Nucleus accumbens (tissue), 56 donors: ENCODE measurements around the gene AGBL1.
"Not testable (repeated sequence)": the region's sequence is repeated elsewhere in the genome, so short reads cannot be mapped to it uniquely, and the experiment has no call there.

ENCODE experiments used
- DNase-seq, 56 donors: peaks; one replicate each; lab custom pipeline; 2025; lab: John Stamatoyannopoulos, UW

Gene AGBL1

GRCh38 chr15:86481720-86482119, 402.0 kb downstream of the AGBL1 start:
- no peak for DNase-seq

- no peak for DNase-seq
Measured at GRCh38 chr15:86483936-86484335, 404.3 kb downstream of the AGBL1 start.

- no peak for DNase-seq
Measured at GRCh38 chr15:86488046-86488445, 408.4 kb downstream of the AGBL1 start.

DNA sequence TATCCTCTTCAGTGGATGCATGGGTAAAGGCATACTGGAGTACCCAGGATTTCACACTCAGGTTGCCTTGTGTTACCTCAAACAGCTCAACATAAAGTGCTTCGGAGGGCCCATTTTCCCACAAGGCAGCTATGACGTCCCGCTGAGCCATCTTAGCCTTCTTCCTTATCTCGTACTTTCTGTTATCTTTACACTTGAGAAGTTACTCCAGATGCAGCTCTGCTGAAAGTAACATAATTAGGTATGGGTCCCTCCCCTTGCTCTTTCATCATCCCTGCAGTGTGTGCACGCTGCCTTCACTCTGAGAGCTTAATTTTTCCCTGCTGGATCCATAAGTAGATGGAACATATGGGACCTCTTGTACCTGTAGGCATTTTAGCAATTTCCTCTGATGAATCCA, 410.3 kb downstream of the AGBL1 start:
- no peak for DNase-seq

GRCh38 chr15:86491118-86491517, 411.4 kb downstream of the AGBL1 start:
- no peak for DNase-seq

GRCh38 chr15:86493884-86494283, 414.2 kb downstream of the AGBL1 start:
- no peak for DNase-seq

GRCh38 chr15:86494475-86494874, 414.8 kb downstream of the AGBL1 start:
- no peak for DNase-seq

GRCh38 chr15:86502301-86502700, 422.6 kb downstream of the AGBL1 start:
- DNase-seq: no peak

DNA sequence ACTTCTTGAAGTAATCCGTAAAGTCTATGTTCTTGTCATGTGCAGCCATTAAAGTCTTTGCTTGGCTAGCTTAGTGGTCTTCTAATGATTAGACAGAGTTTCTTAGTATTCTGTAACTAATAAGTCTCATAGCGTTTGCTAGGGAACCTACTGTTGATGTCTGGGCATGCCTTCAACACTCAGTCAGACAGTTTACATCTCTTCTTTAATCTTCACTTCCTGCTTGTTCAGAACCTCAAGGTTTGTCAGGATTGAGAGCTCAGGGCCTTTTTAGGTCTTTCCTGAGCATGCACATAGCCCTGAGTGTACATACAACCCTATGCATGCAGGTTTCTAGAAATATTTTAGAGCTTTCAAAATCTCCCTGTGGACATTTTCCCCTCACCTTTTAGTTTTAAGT, 426.3 kb downstream of the AGBL1 start:
- no peak for DNase-seq

DNA sequence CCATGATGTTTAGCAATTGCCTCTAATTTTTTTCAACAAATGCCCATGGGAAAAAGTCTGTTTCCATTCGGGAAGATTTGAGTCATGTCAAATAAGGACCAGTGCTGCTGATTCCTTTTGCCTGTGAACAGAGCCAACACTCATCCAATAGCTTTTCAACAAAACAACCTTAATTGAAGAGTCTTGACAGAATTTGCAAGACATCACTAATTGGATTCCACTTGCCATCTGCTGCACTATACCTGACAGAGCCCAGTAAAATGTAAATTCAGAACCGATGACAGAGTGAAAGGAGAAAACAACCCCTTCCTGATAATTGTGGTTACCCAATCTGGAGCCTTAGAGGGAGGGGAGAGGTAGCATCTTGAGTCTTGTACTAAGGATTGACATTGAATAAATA, 426.7 kb downstream of the AGBL1 start:
- no peak for DNase-seq

DNA sequence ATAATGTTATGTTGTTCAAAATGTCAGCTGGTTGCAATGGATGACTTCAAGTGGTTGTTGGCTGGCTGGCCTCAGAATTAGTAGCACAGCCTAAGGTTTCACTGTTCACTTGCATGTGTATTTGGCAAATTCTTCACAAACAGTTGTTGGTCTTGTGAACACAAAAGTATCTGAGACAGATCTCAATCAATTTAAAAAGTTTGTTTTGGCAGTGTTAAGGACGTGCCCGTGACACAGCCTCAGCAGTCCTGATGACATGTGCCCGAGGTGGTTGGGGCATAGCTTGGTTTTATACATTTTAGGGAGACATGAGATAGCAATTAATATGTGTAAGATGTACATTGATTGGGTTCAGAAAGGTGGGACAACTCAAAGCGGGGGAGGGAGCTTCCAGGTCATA, 436.0 kb downstream of the AGBL1 start:
- no peak for DNase-seq

- no peak for DNase-seq
Measured at GRCh38 chr15:86522721-86523120, 443.1 kb downstream of the AGBL1 start.

- no peak for DNase-seq
Measured at GRCh38 chr15:86526938-86527690, 447.4 kb downstream of the AGBL1 start.

DNA sequence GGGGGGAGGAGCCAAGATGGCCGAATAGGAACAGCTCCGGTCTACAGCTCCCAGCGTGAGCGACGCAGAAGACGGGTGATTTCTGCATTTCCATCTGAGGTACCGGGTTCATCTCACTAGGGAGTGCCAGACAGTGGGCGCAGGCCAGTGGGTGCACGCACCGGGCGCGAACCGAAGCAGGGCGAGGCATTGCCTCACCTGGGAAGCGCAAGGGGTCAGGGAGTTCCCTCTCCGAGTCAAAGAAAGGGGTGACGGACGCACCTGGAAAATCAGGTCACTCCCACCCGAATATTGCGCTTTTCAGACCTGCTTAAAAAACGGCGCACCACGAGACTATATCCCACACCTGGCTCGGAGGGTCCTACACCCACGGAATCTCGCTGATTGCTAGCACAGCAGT, 448.4 kb downstream of the AGBL1 start:
- not testable (repeated sequence) for DNase-seq

DNA sequence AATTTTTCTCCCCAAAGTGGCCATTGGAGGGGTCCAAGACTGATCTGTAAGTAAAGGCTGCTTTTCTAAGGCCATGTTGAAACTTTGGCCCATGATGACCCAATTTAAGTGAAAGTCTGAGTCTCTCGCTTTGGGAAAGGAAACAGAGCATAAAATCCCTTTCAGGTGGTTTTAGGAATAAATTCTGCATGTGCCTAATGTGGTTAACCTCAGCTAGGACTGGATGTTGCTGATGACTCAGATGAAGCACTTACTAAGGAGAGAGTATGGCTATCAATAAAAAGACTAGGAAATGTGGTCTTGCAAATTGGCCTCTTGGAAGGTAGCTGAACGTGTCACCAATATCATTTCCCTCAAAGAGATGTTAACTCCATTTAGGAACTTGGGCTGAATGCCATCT, 458.5 kb downstream of the AGBL1 start:
- no peak for DNase-seq

- no peak for DNase-seq
Measured at GRCh38 chr15:86540840-86541467, 461.3 kb downstream of the AGBL1 start.

GRCh38 chr15:86541540-86541939, 461.9 kb downstream of the AGBL1 start:
- no peak for DNase-seq

DNA sequence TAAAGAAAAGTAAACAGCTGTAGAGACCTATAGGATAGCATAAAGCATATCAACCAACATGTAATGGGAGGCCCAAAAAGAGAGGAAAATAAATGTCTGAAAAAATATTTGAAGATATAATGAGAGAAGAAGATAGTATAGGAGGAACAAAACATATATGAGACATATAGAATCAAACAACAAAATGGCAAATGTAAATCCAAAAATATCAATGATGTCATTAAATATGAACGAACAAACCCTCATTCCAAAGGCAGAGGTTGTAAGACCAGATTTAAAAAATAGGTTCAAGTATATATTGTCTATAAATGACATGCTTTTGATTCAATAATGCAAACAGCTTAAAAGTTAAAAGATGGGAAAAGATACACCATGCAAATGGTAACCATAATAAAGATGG, 470.4 kb downstream of the AGBL1 start:
- DNase-seq: no peak

DNA sequence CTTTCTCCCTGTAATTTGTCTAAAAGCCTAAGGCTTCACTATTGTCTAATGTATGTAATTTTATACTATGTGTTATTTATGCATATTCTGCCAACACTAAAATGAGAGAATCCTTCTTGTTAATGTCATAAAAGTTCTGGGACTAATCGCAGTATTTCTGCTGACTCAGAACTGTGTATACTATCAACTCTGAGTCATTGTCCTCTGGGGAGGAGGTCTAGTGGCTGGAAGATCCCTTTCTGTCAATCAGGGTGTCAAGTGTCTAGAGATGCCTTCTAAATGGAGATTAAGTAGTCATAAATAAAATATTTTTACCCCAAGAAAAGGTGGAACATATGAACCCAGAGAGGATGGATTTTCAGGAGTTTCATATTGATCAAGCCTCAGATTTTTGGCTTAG, 473.4 kb downstream of the AGBL1 start:
- DNase-seq: no peak

DNA sequence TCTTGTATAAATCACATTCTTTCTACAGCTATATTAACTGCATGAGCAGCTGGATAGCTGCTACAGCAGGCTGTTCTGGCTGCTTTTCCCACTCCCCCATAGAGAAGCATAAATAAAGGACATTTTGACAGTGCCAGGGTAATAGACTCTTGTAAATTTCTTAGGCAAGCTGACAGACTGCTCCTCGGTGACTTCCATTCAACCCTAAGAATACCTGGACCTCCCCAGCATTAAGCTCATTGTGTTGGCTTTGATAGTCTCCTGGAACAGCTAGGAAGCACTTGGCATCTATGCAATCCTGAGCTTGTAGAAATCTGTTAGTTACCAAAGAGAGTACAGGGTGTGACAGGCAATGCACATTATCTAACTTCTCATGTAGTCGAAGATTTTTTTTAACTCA, 475.4 kb downstream of the AGBL1 start:
- DNase-seq: no peak

DNA sequence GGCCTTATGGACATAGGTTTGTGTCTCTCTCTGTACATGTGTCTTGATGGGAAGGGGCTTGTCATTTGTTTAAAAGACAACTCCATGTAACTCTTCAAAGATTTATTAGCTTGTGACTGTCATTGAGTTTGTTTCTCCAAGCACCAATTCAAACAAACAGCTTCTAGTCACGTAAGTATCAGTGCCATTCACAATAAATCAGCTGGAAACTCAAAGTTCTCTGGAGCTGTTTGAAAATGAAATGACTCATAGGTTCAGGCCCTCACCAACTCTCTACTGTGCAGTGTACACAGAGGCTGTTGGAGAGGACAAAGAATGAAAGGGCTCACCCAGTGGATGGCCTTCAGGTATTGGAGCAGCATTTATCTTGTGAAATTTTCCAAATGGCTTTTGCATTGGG, 476.3 kb downstream of the AGBL1 start:
- DNase-seq: no peak

DNA sequence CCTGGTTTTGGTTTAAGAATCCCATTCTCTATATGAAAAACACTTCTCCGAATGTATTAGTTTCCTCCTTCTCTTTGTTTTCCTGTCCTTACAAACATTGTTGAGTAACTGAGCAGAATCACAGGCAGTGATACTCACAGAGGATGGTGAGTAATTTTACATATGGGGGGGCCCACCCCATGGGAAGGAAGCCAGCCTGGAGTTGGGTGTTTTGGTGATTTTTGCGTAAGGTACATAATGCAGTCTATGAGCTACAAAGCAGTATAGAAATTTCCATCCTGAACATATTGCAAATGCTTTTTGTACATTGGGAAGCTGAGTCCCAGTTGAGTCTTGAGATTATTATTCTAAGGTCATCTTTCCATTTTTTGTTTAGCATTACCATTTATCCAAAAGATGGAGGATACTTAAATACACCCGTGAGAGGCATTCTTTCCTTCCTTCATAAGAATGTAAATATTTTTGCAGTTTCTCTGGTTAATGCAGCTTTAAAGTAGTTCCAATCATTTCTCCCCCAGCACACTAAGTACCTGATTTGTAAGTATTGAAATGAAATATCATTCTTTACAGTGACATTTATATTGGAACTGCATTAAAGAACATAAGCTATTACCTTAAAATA, 476.8 kb downstream of the AGBL1 start:
- DNase-seq: no peak
